HCT116 (cell line): ENCODE measurements around the gene ACLY. TPM values are rescaled to one million over a fixed set of nuclear protein-coding genes. Genes with fewer than 3 reads are reported as not detected.

Experiments
- ATAC-seq: fragments of 200-7000 bp; cut with Tn5 transposase; 2 replicates; pipeline ENCODE4 v1.9.1; 2020; ENCODE audit warnings: mild to moderate bottlenecking, moderate library complexity
- BruUV-seq: library from RNA; stranded (reverse); fragments of 400-500 nt; replicated peaks from 2 replicates; lab custom pipeline; 2021; lab: Mats Ljungman, UMichigan
- CTCF ChIA-PET: fragments of 300-600 bp; sonication (Branson Sonifier 250); formaldehyde crosslinking; loops from one replicate; lab custom pipeline; 2021; ENCODE audit warnings: antibody characterized with exemption; lab: Charles Lee
- POLR2A ChIA-PET: fragments of 300-600, 350-600 bp; sonication (Branson Sonifier 250); formaldehyde crosslinking; loops from one replicate; lab custom pipeline; 2021; ENCODE audit warnings: antibody characterized with exemption; lab: Charles Lee
- RAD21 ChIA-PET, 2 experiments: fragments of 300-600 bp; sonication (Branson Sonifier 250); formaldehyde crosslinking; loops; one replicate each; lab custom pipeline; 2023; ENCODE audit warnings: low total read pairs in 2 of 2; ENCODE audit not compliant: uncharacterized antibody in 2 of 2, unreplicated experiment in 2 of 2, low non-redundant PET in 1 of 2; lab: Charles Lee
- DNase-seq: peaks from one replicate; pipeline ENCODE4 v3.0.0-alpha.2; 2010; ENCODE audit warnings: low read depth, low spot score
- H2AFZ ChIP-seq: fragments of 200-600 bp; shearing (Covaris generic), sonication (generic); 2 replicates; pipeline ENCODE4 v1.6.1; 2017; ENCODE audit warnings: low read depth, mixed run types, mixed read lengths, antibody characterized with exemption, low read length; ENCODE audit not compliant: poor library complexity, severe bottlenecking
- H3K27ac ChIP-seq: 2 replicates; pipeline ENCODE4 v1.5.1; 2012; ENCODE audit warnings: low read depth, low read length
- H3K27me3 ChIP-seq: fragments of 200-600 bp; sonication (generic); 2 replicates; pipeline ENCODE4 v1.6.1; 2016; ENCODE audit warnings: mixed run types, low read length, mixed read lengths; ENCODE audit not compliant: insufficient read depth
- H3K36me3 ChIP-seq, 2 experiments: fragments of 200-500 bp in 1 of 2; fragments of 200-600 bp in 1 of 2; sonication (Bioruptor generic) in 1 of 2; sonication (generic) in 1 of 2; 2 replicates each; pipeline versions ENCODE4 v1.5.1 to v1.6.1; 2014 to 2016; ENCODE audit warnings: low read length in 2 of 2, inconsistent platforms in 1 of 2, mixed read lengths in 1 of 2, mixed run types in 1 of 2; ENCODE audit not compliant: insufficient read depth in 2 of 2, control insufficient read depth in 1 of 2
- H3K4me1 ChIP-seq, 2 experiments: fragments of 200-600 bp in 1 of 2; sonication (generic) in 1 of 2; 2 replicates each; pipeline versions ENCODE4 v1.5.1 to v1.6.1; 2012 to 2017; ENCODE audit warnings: low read length in 2 of 2, inconsistent platforms in 1 of 2, mild to moderate bottlenecking in 1 of 2, mixed read lengths in 1 of 2, mixed run types in 1 of 2, moderate library complexity in 1 of 2; ENCODE audit not compliant: insufficient read depth in 2 of 2, control insufficient read depth in 1 of 2
- H3K4me2 ChIP-seq: fragments of 200-600 bp; sonication (generic); 2 replicates; pipeline ENCODE4 v1.6.1; 2017; ENCODE audit warnings: mixed run types, low read length, mixed read lengths
- H3K4me3 ChIP-seq, 2 experiments: fragments of 200-600 bp in 1 of 2; sonication (generic) in 1 of 2; replicated peaks in 1 of 2; 2 replicates each; pipeline ENCODE4 v1.5.1; 2011 to 2016; ENCODE audit warnings: low read length in 2 of 2, control low read depth in 1 of 2, low read depth in 1 of 2, mild to moderate bottlenecking in 1 of 2, mixed read lengths in 1 of 2, mixed run types in 1 of 2
- H3K79me2 ChIP-seq: fragments of 200-600 bp; sonication (generic); 2 replicates; pipeline ENCODE4 v1.6.1; 2017; ENCODE audit warnings: mild to moderate bottlenecking, mixed run types, low read length, moderate library complexity, mixed read lengths; ENCODE audit not compliant: insufficient read depth
- H3K9ac ChIP-seq: fragments of 200-600 bp; sonication (generic); 2 replicates; pipeline ENCODE4 v1.6.1; 2016; ENCODE audit warnings: low read length, mixed read lengths
- H3K9me2 ChIP-seq: fragments of 200-600 bp; sonication (generic), shearing (Covaris generic); 2 replicates; pipeline ENCODE4 v1.6.1; 2017; ENCODE audit warnings: mixed run types, mild to moderate bottlenecking, moderate library complexity; ENCODE audit not compliant: insufficient read depth
- H3K9me3 ChIP-seq, 2 experiments: fragments of 200-500 bp in 1 of 2; fragments of 200-600 bp in 1 of 2; sonication (Bioruptor generic) in 1 of 2; sonication (generic) in 1 of 2; 2 replicates each; pipeline ENCODE4 v1.6.1; 2014 to 2017; ENCODE audit warnings: low read length in 2 of 2, mixed read lengths in 2 of 2, inconsistent platforms in 1 of 2, low read depth in 1 of 2, mild to moderate bottlenecking in 1 of 2, mixed run types in 1 of 2, moderate library complexity in 1 of 2; ENCODE audit not compliant: control insufficient read depth in 1 of 2, insufficient read depth in 1 of 2
- H4K20me1 ChIP-seq: fragments of 200-600 bp; sonication (generic), shearing (Covaris generic); 2 replicates; pipeline ENCODE4 v1.6.1; 2017; ENCODE audit warnings: mixed run types, mild to moderate bottlenecking, moderate library complexity; ENCODE audit not compliant: insufficient read depth
- CBX3 ChIP-seq: IDR thresholded peaks from 2 replicates; pipeline ENCODE4 v1.6.1; 2012; ENCODE audit warnings: low read depth
- EGR1 ChIP-seq: IDR thresholded peaks from 2 replicates; pipeline ENCODE4 v1.6.1; 2012; ENCODE audit warnings: low read depth
- ELF1 ChIP-seq: IDR thresholded peaks from 2 replicates; pipeline ENCODE4 v1.6.1; 2012; ENCODE audit warnings: low read depth, borderline replicate concordance
- EZH2 ChIP-seq: fragments of 200-600 bp; sonication (generic); IDR thresholded peaks from 2 replicates; pipeline ENCODE4 v1.6.1; 2017; ENCODE audit warnings: antibody characterized with exemption, mixed run types
- EZH2phosphoT487 ChIP-seq: fragments of 200-600 bp; IDR thresholded peaks from 2 replicates; pipeline ENCODE4 v1.6.1; 2018; ENCODE audit warnings: antibody characterized with exemption, borderline replicate concordance
- FOSL1 ChIP-seq: IDR thresholded peaks from 2 replicates; pipeline ENCODE4 v1.6.1; 2012; ENCODE audit warnings: low read depth
- JUND ChIP-seq: IDR thresholded peaks from 2 replicates; pipeline ENCODE4 v1.6.1; 2012
- RAD21 ChIP-seq: IDR thresholded peaks from 2 replicates; pipeline ENCODE4 v1.6.1; 2012; ENCODE audit warnings: low read depth, mild to moderate bottlenecking
- SP1 ChIP-seq: IDR thresholded peaks from 2 replicates; pipeline ENCODE4 v1.6.1; 2012; ENCODE audit warnings: low read depth
- SRF ChIP-seq: IDR thresholded peaks from 2 replicates; pipeline ENCODE4 v1.6.1; 2012; ENCODE audit warnings: low read depth
- intact Hi-C: fragments of 100-400 bp; cut with micrococcal nuclease; formaldehyde crosslinking; loops from 2 replicates; pipeline ENCODE4 v1.10.0; 2022
- total RNA-seq: library from RNA; stranded (reverse); gene quantifications from one replicate; pipeline ENCODE4 v1.2.1, GENCODE V29; 2021; ENCODE audit not compliant: unreplicated experiment
- TF ChIP-seq, protein P1 (sequence below): IDR thresholded peaks from 2 replicates; pipeline ENCODE4 v1.6.1; 2012; ENCODE audit warnings: low read depth
- TF ChIP-seq, protein P2 (sequence below), 3 experiments: fragments of 200-600 bp in 1 of 3; sonication (generic) in 1 of 3; IDR thresholded peaks in 2 of 3; conservative IDR thresholded peaks in 1 of 3; 2 replicates each; pipeline ENCODE4 v1.5.1; 2012 to 2017; ENCODE audit warnings: low read depth in 2 of 3, low read length in 2 of 3, antibody characterized with exemption in 1 of 3, borderline replicate concordance in 1 of 3, control low read depth in 1 of 3, mild to moderate bottlenecking in 1 of 3, mixed read lengths in 1 of 3, mixed run types in 1 of 3, moderate library complexity in 1 of 3; ENCODE audit not compliant: insufficient read depth in 1 of 3

Gene ACLY
- total RNA-seq, 1 experiment from 2014 or later = 222 TPM

DNA sequence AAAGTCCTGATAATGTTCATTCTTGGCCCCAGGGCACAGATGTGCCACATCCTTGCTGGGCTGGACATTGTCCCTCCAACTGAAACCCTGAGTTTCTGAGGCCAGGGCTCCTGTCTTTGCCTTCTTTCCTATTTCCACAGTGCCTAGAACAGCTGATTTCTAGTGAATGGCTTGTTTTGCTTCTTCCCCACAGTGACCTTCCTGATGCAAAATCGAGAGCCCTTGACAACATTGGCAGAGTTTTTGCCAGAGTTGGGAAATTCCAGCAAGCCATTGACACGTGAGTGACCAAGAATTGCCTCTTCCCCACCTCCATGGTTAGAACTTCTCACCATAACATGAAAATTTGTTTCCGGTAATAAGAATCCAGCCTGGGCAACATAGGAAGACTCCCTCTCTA is 26.2 kb upstream of the ACLY start:
- ATAC-seq = no peak
- Histone ChIP-seq H3K79me2 (no peaks in the 10 kb centered on the region), H3K36me3 (no peaks in the 10 kb centered on the region), H4K20me1 (no peaks in the 10 kb centered on the region), H3K4me1 (peaks cover 5 to 18% of the 10 kb centered on the region in 2 experiments; a peak in 3 of 4 replicates), H3K9ac (no peak overlapping the region), H3K9me3 (no peaks in the 10 kb centered on the region), H2AFZ (no peak overlapping the region), H3K4me2 (no peak overlapping the region), H3K9me2 (no peaks in the 10 kb centered on the region), H3K4me3 (no peak overlapping the region), H3K27me3 (no peaks in the 10 kb centered on the region), H3K27ac (no peak overlapping the region)
- intact Hi-C loops = no loop called here
- DNase-seq = no peak
- RAD21 ChIA-PET = no interaction called here
- TF ChIP-seq CBX3 (no peak), FOSL1 (no peak), SP1 (no peak), JUND (no peak), EGR1 (no peak), RAD21 (no peak), SRF (no peak), EZH2phosphoT487 (no peak), ELF1 (no peak), EZH2 (no peak)
- TF ChIP-seq, protein P1, sequence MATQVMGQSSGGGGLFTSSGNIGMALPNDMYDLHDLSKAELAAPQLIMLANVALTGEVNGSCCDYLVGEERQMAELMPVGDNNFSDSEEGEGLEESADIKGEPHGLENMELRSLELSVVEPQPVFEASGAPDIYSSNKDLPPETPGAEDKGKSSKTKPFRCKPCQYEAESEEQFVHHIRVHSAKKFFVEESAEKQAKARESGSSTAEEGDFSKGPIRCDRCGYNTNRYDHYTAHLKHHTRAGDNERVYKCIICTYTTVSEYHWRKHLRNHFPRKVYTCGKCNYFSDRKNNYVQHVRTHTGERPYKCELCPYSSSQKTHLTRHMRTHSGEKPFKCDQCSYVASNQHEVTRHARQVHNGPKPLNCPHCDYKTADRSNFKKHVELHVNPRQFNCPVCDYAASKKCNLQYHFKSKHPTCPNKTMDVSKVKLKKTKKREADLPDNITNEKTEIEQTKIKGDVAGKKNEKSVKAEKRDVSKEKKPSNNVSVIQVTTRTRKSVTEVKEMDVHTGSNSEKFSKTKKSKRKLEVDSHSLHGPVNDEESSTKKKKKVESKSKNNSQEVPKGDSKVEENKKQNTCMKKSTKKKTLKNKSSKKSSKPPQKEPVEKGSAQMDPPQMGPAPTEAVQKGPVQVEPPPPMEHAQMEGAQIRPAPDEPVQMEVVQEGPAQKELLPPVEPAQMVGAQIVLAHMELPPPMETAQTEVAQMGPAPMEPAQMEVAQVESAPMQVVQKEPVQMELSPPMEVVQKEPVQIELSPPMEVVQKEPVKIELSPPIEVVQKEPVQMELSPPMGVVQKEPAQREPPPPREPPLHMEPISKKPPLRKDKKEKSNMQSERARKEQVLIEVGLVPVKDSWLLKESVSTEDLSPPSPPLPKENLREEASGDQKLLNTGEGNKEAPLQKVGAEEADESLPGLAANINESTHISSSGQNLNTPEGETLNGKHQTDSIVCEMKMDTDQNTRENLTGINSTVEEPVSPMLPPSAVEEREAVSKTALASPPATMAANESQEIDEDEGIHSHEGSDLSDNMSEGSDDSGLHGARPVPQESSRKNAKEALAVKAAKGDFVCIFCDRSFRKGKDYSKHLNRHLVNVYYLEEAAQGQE = no peak
- TF ChIP-seq, protein P2, sequence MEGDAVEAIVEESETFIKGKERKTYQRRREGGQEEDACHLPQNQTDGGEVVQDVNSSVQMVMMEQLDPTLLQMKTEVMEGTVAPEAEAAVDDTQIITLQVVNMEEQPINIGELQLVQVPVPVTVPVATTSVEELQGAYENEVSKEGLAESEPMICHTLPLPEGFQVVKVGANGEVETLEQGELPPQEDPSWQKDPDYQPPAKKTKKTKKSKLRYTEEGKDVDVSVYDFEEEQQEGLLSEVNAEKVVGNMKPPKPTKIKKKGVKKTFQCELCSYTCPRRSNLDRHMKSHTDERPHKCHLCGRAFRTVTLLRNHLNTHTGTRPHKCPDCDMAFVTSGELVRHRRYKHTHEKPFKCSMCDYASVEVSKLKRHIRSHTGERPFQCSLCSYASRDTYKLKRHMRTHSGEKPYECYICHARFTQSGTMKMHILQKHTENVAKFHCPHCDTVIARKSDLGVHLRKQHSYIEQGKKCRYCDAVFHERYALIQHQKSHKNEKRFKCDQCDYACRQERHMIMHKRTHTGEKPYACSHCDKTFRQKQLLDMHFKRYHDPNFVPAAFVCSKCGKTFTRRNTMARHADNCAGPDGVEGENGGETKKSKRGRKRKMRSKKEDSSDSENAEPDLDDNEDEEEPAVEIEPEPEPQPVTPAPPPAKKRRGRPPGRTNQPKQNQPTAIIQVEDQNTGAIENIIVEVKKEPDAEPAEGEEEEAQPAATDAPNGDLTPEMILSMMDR (IDR thresholded peaks at IDR 0.05 in 2 of 3, conservative IDR thresholded peaks at IDR 0.05 in 1 of 3; ENCODE audit: borderline replicate concordance in 1 of 3, insufficient read depth in 1 of 3, low read depth in 2 of 3, low read length in 2 of 3) = no peak
- POLR2A ChIA-PET = no interaction called here
- BruUV-seq = no TSS peak
- CTCF ChIA-PET = no interaction called here
